ENCODE data around the gene PCOLCE2. TPM values are rescaled to one million over a fixed set of nuclear protein-coding genes. Genes with fewer than 3 reads are reported as not detected.

The PCOLCE2 gene
- total RNA-seq, 2 experiments from 2014 or later: not detected

DNA sequence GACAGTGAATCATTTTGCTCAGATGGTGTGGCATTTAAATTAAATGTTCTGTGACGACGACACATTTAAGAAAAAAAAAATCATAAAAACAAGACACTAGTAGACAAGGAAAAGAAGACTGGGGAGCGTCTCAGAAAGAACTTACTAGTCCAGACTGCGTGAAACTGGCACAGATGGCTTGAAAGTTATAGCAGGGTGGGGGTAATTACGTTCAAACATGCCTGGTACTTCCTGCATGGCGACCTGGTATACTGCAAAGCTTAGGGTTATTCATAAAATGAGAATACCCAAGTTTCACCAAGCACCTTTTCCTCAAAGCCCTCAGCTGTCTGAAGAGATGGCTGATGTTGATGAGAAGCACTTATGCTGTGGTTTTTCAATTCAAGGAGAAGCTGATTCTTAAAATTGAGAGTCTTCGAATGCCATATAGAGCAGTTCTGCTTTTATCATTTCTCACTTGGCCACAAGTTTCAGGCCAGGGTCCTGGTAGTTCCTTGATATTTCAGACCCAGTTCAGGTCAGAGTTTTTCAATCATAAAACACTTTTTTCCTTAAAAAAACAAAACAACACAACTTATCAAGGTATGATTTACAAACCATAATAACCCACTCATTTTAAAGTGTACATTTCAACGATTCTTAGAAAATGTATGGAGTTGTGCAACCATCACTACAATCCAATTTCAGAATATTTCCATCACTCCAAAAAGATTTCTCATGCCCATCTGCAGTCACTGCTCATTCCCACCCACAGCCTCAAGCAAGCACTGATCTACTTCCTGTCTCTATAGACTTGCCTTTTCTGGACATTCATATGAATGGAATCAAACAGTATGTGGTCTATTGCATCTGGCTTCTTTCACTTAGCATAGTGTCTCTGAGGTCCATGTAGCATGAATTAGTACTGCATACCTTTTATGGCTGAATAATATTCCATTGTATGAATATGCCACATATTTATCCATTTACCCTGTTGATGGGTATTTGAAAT, 24.7 kb downstream of the PCOLCE2 start:
- TF ChIP-seq, protein P1, sequence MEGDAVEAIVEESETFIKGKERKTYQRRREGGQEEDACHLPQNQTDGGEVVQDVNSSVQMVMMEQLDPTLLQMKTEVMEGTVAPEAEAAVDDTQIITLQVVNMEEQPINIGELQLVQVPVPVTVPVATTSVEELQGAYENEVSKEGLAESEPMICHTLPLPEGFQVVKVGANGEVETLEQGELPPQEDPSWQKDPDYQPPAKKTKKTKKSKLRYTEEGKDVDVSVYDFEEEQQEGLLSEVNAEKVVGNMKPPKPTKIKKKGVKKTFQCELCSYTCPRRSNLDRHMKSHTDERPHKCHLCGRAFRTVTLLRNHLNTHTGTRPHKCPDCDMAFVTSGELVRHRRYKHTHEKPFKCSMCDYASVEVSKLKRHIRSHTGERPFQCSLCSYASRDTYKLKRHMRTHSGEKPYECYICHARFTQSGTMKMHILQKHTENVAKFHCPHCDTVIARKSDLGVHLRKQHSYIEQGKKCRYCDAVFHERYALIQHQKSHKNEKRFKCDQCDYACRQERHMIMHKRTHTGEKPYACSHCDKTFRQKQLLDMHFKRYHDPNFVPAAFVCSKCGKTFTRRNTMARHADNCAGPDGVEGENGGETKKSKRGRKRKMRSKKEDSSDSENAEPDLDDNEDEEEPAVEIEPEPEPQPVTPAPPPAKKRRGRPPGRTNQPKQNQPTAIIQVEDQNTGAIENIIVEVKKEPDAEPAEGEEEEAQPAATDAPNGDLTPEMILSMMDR (conservative IDR thresholded peaks at IDR 0.05; ENCODE audit: low read length): no peak
- no peak for TF ChIP-seq EZH2phosphoT487 (IDR thresholded peaks at IDR 0.05; ENCODE audit: borderline replicate concordance, low read depth, low read length)
- ChIA-PET CTCF (ENCODE audit: unreplicated experiment) (interaction anchor here (0.6 kb wide), 1 partner anchor 53 kb away, joined by 3 read pairs; no protein-coding TSS in a partner anchor), POLR2A (interaction anchor here (0.7 to 0.8 kb wide), 2 partner anchors 292 to 497 kb away, joined by 3 to 4 read pairs; no protein-coding TSS in a partner anchor)
- BruUV-seq (replicated peaks): no TSS peak
- no peaks in the 10 kb centered on the region for H3K79me2 ChIP-seq (ENCODE audit: insufficient read depth, low read depth, low read length)
- no peaks in the 10 kb centered on the region for H3K9me2 ChIP-seq (ENCODE audit: insufficient read depth, low read length)
- no peaks in the 10 kb centered on the region for H3K9me3 ChIP-seq (ENCODE audit: low read length)
- H4K20me1 ChIP-seq (ENCODE audit: insufficient read depth, low read length): no peaks in the 10 kb centered on the region
- H3K4me1 ChIP-seq (ENCODE audit: insufficient read depth, low read length, poor library complexity, severe bottlenecking): no peaks in the 10 kb centered on the region
- intact Hi-C loops (cut with micrococcal nuclease; ENCODE audit: unreplicated experiment): no loop called here
- H3K27ac ChIP-seq (ENCODE audit: low read depth, low read length, poor library complexity, severe bottlenecking): no peak overlapping the region
- no peak for DNase-seq (ENCODE audit: low spot score)
- H2AFZ ChIP-seq (ENCODE audit: low read length): no peak overlapping the region
- H3K4me3 ChIP-seq (ENCODE audit: low read depth, low read length, poor library complexity, severe bottlenecking): no peak overlapping the region
- H3K36me3 ChIP-seq (ENCODE audit: insufficient read depth, low read length): no peaks in the 10 kb centered on the region
- H3K4me2 ChIP-seq (ENCODE audit: low read length): no peak overlapping the region

DNA sequence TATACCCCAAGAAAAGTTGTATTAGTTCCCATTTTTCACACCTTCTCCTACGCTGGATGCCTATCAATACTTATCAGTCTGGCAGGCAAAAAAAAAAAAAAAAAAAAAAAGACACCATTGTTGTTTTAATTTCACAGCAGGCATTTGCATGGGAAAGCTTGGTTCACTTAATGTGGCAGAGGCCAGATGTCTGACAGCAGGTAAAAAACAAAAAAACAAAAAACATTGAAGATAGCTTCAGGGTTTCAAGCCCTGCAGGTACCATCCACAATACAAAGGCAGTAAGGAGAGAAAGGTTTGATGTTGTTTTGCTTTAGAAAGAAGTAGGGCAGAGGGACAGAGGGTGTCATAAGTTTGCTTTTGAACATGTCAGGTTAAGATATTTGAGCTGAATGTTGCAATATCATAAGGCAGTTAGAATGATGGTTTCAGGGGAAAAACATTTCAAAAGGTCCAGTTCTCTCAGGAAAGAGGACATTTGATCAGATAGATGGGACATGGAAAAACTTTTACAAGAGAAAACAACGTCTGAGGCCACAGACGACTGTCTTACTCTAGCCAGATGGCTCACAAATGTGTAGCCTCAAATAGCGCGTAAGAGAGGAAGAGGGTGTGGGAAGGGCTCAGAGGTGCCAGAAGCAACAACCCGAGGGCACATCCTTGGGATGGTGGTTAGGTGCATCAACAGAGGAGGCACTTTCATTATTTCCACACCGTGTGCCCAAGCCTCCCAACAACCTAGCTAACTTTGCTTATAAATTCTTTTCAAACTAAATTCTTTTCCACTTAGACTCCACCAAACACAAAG, 25.7 kb downstream of the PCOLCE2 start:
- H3K9me2 ChIP-seq (ENCODE audit: insufficient read depth, low read length): no peaks in the 10 kb centered on the region
- intact Hi-C loops (cut with micrococcal nuclease; ENCODE audit: unreplicated experiment): no loop called here
- POLR2A ChIA-PET: interaction anchor here (0.6 to 1.2 kb wide), 6 partner anchors 13 to 498 kb away, joined by 3 to 4 read pairs (median 3); no protein-coding TSS in a partner anchor
- H2AFZ ChIP-seq (ENCODE audit: low read length): no peak overlapping the region
- no peak for DNase-seq (ENCODE audit: low spot score)
- CTCF ChIA-PET (ENCODE audit: unreplicated experiment): no interaction called here
- H3K36me3 ChIP-seq (ENCODE audit: insufficient read depth, low read length): no peaks in the 10 kb centered on the region
- no peaks in the 10 kb centered on the region for H3K79me2 ChIP-seq (ENCODE audit: insufficient read depth, low read depth, low read length)
- no peak overlapping the region for H3K27ac ChIP-seq (ENCODE audit: low read depth, low read length, poor library complexity, severe bottlenecking)
- H3K4me2 ChIP-seq (ENCODE audit: low read length): no peak overlapping the region
- BruUV-seq (replicated peaks): no TSS peak
- H4K20me1 ChIP-seq (ENCODE audit: insufficient read depth, low read length): no peaks in the 10 kb centered on the region
- H3K4me1 ChIP-seq (ENCODE audit: insufficient read depth, low read length, poor library complexity, severe bottlenecking): no peaks in the 10 kb centered on the region
- H3K4me3 ChIP-seq (ENCODE audit: low read depth, low read length, poor library complexity, severe bottlenecking): no peak overlapping the region
- TF ChIP-seq EZH2phosphoT487 (IDR thresholded peaks at IDR 0.05; ENCODE audit: borderline replicate concordance, low read depth, low read length): no peak
- TF ChIP-seq, protein P1 (conservative IDR thresholded peaks at IDR 0.05; ENCODE audit: low read length): no peak
- no peaks in the 10 kb centered on the region for H3K9me3 ChIP-seq (ENCODE audit: low read length)
